ENCODE results near the gene CBFB.

DNA sequence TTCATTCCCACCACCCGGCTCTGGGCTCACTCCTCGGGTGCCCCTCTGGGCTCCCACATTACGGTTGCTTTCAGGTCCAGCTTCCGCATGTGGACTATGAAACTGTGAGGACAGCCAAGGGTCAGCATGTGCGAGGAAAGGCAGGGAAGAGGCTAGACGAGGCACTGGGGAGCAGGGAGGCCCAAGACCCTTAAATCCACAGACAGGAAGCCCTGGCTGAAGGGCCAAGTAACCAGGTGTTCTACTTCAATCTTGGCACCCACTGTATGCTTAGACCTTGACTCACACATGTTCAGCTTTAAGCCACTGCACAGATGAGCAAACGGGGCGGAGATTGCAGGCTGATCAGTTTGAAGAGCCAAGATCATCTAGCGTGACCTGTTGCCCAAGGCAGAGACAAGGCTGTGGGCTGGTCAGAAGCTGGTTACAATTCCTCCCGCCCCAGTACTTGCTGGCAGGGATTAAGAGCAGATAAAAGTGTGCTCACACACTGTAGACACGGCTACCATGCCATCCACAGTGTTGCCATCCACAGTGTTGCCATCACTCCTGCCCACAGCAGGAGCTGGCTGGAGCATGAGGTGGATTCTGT is 40.7 kb upstream of the CBFB start, which contains the start of gene CES4A:
- TF ChIP-seq, protein P1, sequence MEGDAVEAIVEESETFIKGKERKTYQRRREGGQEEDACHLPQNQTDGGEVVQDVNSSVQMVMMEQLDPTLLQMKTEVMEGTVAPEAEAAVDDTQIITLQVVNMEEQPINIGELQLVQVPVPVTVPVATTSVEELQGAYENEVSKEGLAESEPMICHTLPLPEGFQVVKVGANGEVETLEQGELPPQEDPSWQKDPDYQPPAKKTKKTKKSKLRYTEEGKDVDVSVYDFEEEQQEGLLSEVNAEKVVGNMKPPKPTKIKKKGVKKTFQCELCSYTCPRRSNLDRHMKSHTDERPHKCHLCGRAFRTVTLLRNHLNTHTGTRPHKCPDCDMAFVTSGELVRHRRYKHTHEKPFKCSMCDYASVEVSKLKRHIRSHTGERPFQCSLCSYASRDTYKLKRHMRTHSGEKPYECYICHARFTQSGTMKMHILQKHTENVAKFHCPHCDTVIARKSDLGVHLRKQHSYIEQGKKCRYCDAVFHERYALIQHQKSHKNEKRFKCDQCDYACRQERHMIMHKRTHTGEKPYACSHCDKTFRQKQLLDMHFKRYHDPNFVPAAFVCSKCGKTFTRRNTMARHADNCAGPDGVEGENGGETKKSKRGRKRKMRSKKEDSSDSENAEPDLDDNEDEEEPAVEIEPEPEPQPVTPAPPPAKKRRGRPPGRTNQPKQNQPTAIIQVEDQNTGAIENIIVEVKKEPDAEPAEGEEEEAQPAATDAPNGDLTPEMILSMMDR (IDR thresholded peaks at IDR 0.05 in 4 of 5, conservative IDR thresholded peaks at IDR 0.05 in 1 of 5) = no peak
- TF ChIP-seq POLR2A (IDR thresholded peaks at IDR 0.05) = peak in 1 of 2 donors; percentile 62
